Smooth muscle cell (in vitro differentiated cells): ENCODE results near the gene STRIT1. TPM values are rescaled to one million over a fixed set of nuclear protein-coding genes. Genes with fewer than 3 reads are reported as not detected.

Experiments used
- DNase-seq: peaks from one replicate; lab custom pipeline; 2025; ENCODE audit not compliant: unreplicated experiment; lab: John Stamatoyannopoulos, UW
- H2AFZ ChIP-seq: fragments of 200-600 bp; sonication (generic); 2 replicates; pipeline ENCODE4 v1.6.0; 2016; ENCODE audit warnings: antibody characterized with exemption, low read depth, mild to moderate bottlenecking
- H3F3A ChIP-seq: fragments of 200-600 bp; sonication (generic); 2 replicates; pipeline ENCODE4 v1.6.0; 2017; ENCODE audit warnings: antibody characterized with exemption, low read depth
- H3K27ac ChIP-seq: fragments of 200-600 bp; sonication (generic); 2 replicates; pipeline ENCODE4 v1.5.1; 2016; ENCODE audit warnings: low read depth, mild to moderate bottlenecking
- H3K27me3 ChIP-seq: fragments of 200-600 bp; sonication (generic); 2 replicates; pipeline ENCODE4 v1.6.1; 2016; ENCODE audit warnings: low read depth, mild to moderate bottlenecking
- H3K36me3 ChIP-seq: fragments of 200-600 bp; sonication (generic); 2 replicates; pipeline ENCODE4 v1.5.1; 2016; ENCODE audit warnings: low read depth
- H3K4me1 ChIP-seq: fragments of 200-600 bp; sonication (generic); 2 replicates; pipeline ENCODE4 v1.5.1; 2016; ENCODE audit warnings: low read depth
- H3K4me2 ChIP-seq: fragments of 200-600 bp; sonication (generic); 2 replicates; pipeline ENCODE4 v1.6.0; 2016; ENCODE audit warnings: mild to moderate bottlenecking
- H3K4me3 ChIP-seq: fragments of 200-600 bp; sonication (generic); 2 replicates; pipeline ENCODE4 v1.5.1; 2016; ENCODE audit warnings: mild to moderate bottlenecking
- H3K79me2 ChIP-seq: fragments of 200-600 bp; sonication (generic); 2 replicates; pipeline ENCODE4 v1.6.0; 2016; ENCODE audit warnings: low read depth, mild to moderate bottlenecking
- H3K9ac ChIP-seq: fragments of 200-600 bp; sonication (generic); 2 replicates; pipeline ENCODE4 v1.6.0; 2016; ENCODE audit warnings: low read depth
- H3K9me3 ChIP-seq: fragments of 200-600 bp; sonication (generic); replicated peaks from 2 replicates; pipeline ENCODE4 v1.5.1; 2016; ENCODE audit warnings: low read depth
- H4K20me1 ChIP-seq: fragments of 200-600 bp; sonication (generic); 2 replicates; pipeline ENCODE4 v1.6.0; 2016; ENCODE audit warnings: low read depth
- WGBS: methylation state at CpG from one replicate; pipeline ENCODE4 v1.1.7; 2016; ENCODE audit warnings: low lambda C conversion rate; 5-methylcytosine and 5-hydroxymethylcytosine counted together
- polyA plus RNA-seq: library from polyadenylated mRNA; unstranded; fragments of >200 nt; fragmentation: Nextera tagmentation; extraction: Ambion mirVana; gene quantifications from 2 replicates; pipeline ENCODE4 v1.2.1, GENCODE V29; 2016
- total RNA-seq: library from RNA; depleted of rRNA; stranded (reverse); fragments of >200 nt; gene quantifications from 2 replicates; pipeline ENCODE4 v1.2.3, GENCODE V29; 2014
- TF ChIP-seq, protein P1 (sequence below): fragments of 200-600 bp; sonication (generic); IDR thresholded peaks from 2 replicates; pipeline ENCODE4 v1.5.1; 2017; ENCODE audit warnings: borderline replicate concordance, mild to moderate bottlenecking, antibody characterized with exemption; ENCODE audit not compliant: insufficient read depth, poor library complexity, severe bottlenecking

Gene STRIT1
- total and polyA plus RNA-seq, 2 experiments from 2014 or later, result not detected

DNA sequence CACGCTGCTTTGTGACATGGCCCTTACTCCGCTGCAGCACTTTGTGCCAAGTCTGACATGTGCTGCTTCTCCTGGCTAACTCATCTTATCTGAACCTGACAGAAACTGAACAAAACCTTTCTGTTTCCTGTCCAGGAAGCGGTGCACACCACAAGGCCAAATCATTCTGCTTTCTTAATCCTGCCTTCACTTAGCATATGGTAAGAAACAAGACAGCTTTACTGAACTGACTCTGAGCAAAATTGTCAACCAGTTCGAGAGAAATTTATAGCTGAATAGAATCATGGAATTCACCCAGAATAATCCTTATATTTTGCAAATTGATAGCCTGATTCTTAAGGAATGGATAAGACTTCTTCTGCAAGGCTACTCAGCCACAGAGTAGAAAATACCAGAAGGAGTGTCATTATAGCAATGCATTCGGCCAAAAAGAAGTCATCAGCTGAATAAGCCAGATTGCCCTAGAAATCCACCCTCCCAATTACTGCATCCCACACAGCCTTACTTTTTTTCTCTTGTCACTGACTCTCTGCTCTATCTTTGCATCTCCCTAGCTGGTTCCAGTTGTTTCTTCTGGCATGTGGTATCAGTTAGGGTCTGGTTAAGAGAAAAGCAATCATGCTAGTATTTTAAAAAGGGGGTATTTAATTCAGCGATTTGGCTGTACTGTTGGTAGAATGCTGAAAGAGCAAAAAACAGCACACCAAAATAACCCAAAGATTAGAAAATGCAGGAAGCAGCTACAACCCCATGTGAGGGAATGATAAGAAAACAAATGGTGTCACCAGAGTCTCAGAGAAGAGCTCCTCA lies 41.6 kb upstream of the STRIT1 start:
- 77% methylated on average over 6 of the region's 6 CpGs for WGBS
- Histone ChIP-seq H3K79me2 (no peaks in the 10 kb centered on the region), H3K27ac (no peak overlapping the region), H4K20me1 (no peaks in the 10 kb centered on the region), H3F3A (no peaks in the 10 kb centered on the region), H3K27me3 (no peaks in the 10 kb centered on the region), H3K4me3 (no peak overlapping the region), H3K4me2 (no peak overlapping the region), H3K36me3 (no peaks in the 10 kb centered on the region), H3K9ac (no peak overlapping the region), H3K4me1 (no peaks in the 10 kb centered on the region), H3K9me3 (no peaks in the 10 kb centered on the region), H2AFZ (no peak overlapping the region)
- no peak for DNase-seq
- TF ChIP-seq, protein P1, sequence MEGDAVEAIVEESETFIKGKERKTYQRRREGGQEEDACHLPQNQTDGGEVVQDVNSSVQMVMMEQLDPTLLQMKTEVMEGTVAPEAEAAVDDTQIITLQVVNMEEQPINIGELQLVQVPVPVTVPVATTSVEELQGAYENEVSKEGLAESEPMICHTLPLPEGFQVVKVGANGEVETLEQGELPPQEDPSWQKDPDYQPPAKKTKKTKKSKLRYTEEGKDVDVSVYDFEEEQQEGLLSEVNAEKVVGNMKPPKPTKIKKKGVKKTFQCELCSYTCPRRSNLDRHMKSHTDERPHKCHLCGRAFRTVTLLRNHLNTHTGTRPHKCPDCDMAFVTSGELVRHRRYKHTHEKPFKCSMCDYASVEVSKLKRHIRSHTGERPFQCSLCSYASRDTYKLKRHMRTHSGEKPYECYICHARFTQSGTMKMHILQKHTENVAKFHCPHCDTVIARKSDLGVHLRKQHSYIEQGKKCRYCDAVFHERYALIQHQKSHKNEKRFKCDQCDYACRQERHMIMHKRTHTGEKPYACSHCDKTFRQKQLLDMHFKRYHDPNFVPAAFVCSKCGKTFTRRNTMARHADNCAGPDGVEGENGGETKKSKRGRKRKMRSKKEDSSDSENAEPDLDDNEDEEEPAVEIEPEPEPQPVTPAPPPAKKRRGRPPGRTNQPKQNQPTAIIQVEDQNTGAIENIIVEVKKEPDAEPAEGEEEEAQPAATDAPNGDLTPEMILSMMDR, result no peak

GRCh38 chr3:155334215-155334913 lies 40.9 kb upstream of the STRIT1 start:
- H3K79me2 ChIP-seq, result no peaks in the 10 kb centered on the region
- no peaks in the 10 kb centered on the region for H3F3A ChIP-seq
- no peak overlapping the region for H3K4me3 ChIP-seq
- H3K27me3 ChIP-seq, result no peaks in the 10 kb centered on the region
- H3K9ac ChIP-seq, result no peak overlapping the region
- H3K4me2 ChIP-seq, result no peak overlapping the region
- H3K9me3 ChIP-seq, result no peaks in the 10 kb centered on the region
- no peaks in the 10 kb centered on the region for H3K4me1 ChIP-seq
- H3K36me3 ChIP-seq, result no peaks in the 10 kb centered on the region
- WGBS, result 86% methylated on average over 3 of the region's 3 CpGs
- no peaks in the 10 kb centered on the region for H4K20me1 ChIP-seq
- H2AFZ ChIP-seq, result no peak overlapping the region
- H3K27ac ChIP-seq, result no peak overlapping the region
- TF ChIP-seq, protein P1, result no peak
- DNase-seq, result no peak

GRCh38 chr3:155332716-155333115 lies 39.2 kb upstream of the STRIT1 start:
- H3K79me2 ChIP-seq, result no peaks in the 10 kb centered on the region
- no peak overlapping the region for H3K27ac ChIP-seq
- no peaks in the 10 kb centered on the region for H3F3A ChIP-seq
- H3K9me3 ChIP-seq, result no peaks in the 10 kb centered on the region
- WGBS, result 78% methylated on average over 4 of the region's 4 CpGs
- H3K4me3 ChIP-seq, result no peak overlapping the region
- H2AFZ ChIP-seq, result no peak overlapping the region
- no peak overlapping the region for H3K4me2 ChIP-seq
- DNase-seq, result no peak
- no peaks in the 10 kb centered on the region for H3K36me3 ChIP-seq
- H3K9ac ChIP-seq, result no peak overlapping the region
- TF ChIP-seq, protein P1, result no peak
- H3K27me3 ChIP-seq, result no peaks in the 10 kb centered on the region
- H4K20me1 ChIP-seq, result no peaks in the 10 kb centered on the region
- H3K4me1 ChIP-seq, result no peaks in the 10 kb centered on the region
